Measurements from ENCODE around the gene SEC16B. TPM values are rescaled to one million over a fixed set of nuclear protein-coding genes. Genes with fewer than 3 reads are reported as not detected.

SEC16B gene
- total and polyA plus RNA-seq, 4 donors: 10.9 to 56.8 (median 29.4) TPM

- Histone ChIP-seq H3K9ac (ENCODE audit: low read depth in 1 of 2, low read length in 2 of 2) (no peak overlapping the region), H3K4me1 (ENCODE audit: control insufficient read depth in 4 of 4, insufficient read depth in 4 of 4, low read length in 3 of 4) (no peaks in the 10 kb centered on the region), H3K4me3 (ENCODE audit: low read depth in 1 of 3, low read length in 3 of 3) (no peak overlapping the region), H3K27me3 (ENCODE audit: control insufficient read depth in 4 of 4, insufficient read depth in 4 of 4, low read length in 3 of 4) (no peaks in the 10 kb centered on the region), H3K9me3 (ENCODE audit: control insufficient read depth in 4 of 4, low read length in 3 of 4) (no peaks in the 10 kb centered on the region), H3K36me3 (ENCODE audit: control insufficient read depth in 4 of 4, insufficient read depth in 3 of 4, low read depth in 1 of 4, low read length in 3 of 4) (peaks cover 0 to 13% (median 5%) of the 10 kb centered on the region in 4 donors), H3K27ac (ENCODE audit: low read depth in 1 of 2, low read length in 2 of 2) (no peak overlapping the region)
- WGBS: 89% methylated on average over 3 of the region's 3 CpGs
- TF ChIP-seq CTCF (IDR thresholded peaks at IDR 0.05; ENCODE audit: low read depth, low read length, missing input control): peak; percentile 8
- TF ChIP-seq EGR1 (IDR thresholded peaks at IDR 0.05; ENCODE audit: low read depth in 2 of 2): no peak
- DNase-seq (ENCODE audit: low spot score): no peak
Measured at GRCh38 chr1:177922209-177922608, 47.6 kb downstream of the SEC16B start.

GRCh38 chr1:177921590-177921989 is 48.3 kb downstream of the SEC16B start:
- H3K9ac ChIP-seq (ENCODE audit: low read depth in 1 of 2, low read length in 2 of 2): no peak overlapping the region
- DNase-seq (ENCODE audit: low spot score): no peak
- no peaks in the 10 kb centered on the region for H3K4me1 ChIP-seq (ENCODE audit: control insufficient read depth in 4 of 4, insufficient read depth in 4 of 4, low read length in 3 of 4)
- H3K27ac ChIP-seq (ENCODE audit: low read depth in 1 of 2, low read length in 2 of 2): no peak overlapping the region
- 84% methylated on average over 4 of the region's 4 CpGs for WGBS
- H3K36me3 ChIP-seq (ENCODE audit: control insufficient read depth in 4 of 4, insufficient read depth in 3 of 4, low read depth in 1 of 4, low read length in 3 of 4): peaks cover 0 to 7% (median 3%) of the 10 kb centered on the region in 4 donors
- H3K27me3 ChIP-seq (ENCODE audit: control insufficient read depth in 4 of 4, insufficient read depth in 4 of 4, low read length in 3 of 4): no peaks in the 10 kb centered on the region
- TF ChIP-seq JUND (IDR thresholded peaks at IDR 0.05): no peak
- TF ChIP-seq HNF4A (conservative IDR thresholded peaks at IDR 0.05): no peak
- H3K9me3 ChIP-seq (ENCODE audit: control insufficient read depth in 4 of 4, low read length in 3 of 4): no peaks in the 10 kb centered on the region
- no peak overlapping the region for H3K4me3 ChIP-seq (ENCODE audit: low read depth in 1 of 3, low read length in 3 of 3)

GRCh38 chr1:177920091-177920490 is 49.8 kb downstream of the SEC16B start:
- 94% methylated on average over 2 of the region's 2 CpGs for WGBS
- Histone ChIP-seq H3K9me3 (ENCODE audit: control insufficient read depth in 4 of 4, low read length in 3 of 4) (no peaks in the 10 kb centered on the region), H3K36me3 (ENCODE audit: control insufficient read depth in 4 of 4, insufficient read depth in 3 of 4, low read depth in 1 of 4, low read length in 3 of 4) (peaks cover 0 to 5% (median 2%) of the 10 kb centered on the region in 4 donors), H3K27ac (ENCODE audit: low read depth in 1 of 2, low read length in 2 of 2) (no peak overlapping the region), H3K4me3 (ENCODE audit: low read depth in 1 of 3, low read length in 3 of 3) (no peak overlapping the region), H3K9ac (ENCODE audit: low read depth in 1 of 2, low read length in 2 of 2) (no peak overlapping the region), H3K4me1 (ENCODE audit: control insufficient read depth in 4 of 4, insufficient read depth in 4 of 4, low read length in 3 of 4) (no peaks in the 10 kb centered on the region), H3K27me3 (ENCODE audit: control insufficient read depth in 4 of 4, insufficient read depth in 4 of 4, low read length in 3 of 4) (no peaks in the 10 kb centered on the region)
- DNase-seq (ENCODE audit: low spot score): no peak
- TF ChIP-seq ATF3 (IDR thresholded peaks at IDR 0.05): no peak
- TF ChIP-seq ZBTB33 (IDR thresholded peaks at IDR 0.05): no peak
- no peak for TF ChIP-seq TAF1 (conservative IDR thresholded peaks at IDR 0.05)
- no peak for TF ChIP-seq RAD21 (IDR thresholded peaks at IDR 0.05)
- no peak for TF ChIP-seq FOXA1 (IDR thresholded peaks at IDR 0.05)
- TF ChIP-seq MAX (IDR thresholded peaks at IDR 0.05): no peak
- TF ChIP-seq CTCF (IDR thresholded peaks at IDR 0.05; ENCODE audit: low read depth, low read length, missing input control): no peak
- TF ChIP-seq GABPA (IDR thresholded peaks at IDR 0.05 in 1 of 2, conservative IDR thresholded peaks at IDR 0.05 in 1 of 2): no peak
- no peak for TF ChIP-seq SP1 (IDR thresholded peaks at IDR 0.05)
- no peak for TF ChIP-seq RXRA (IDR thresholded peaks at IDR 0.05)
- TF ChIP-seq EGR1 (IDR thresholded peaks at IDR 0.05; ENCODE audit: low read depth in 2 of 2): no peak
- TF ChIP-seq YY1 (IDR thresholded peaks at IDR 0.05): no peak

All from liver (tissue), 9 donors.